ENCODE measurements around the gene NDRG2.

The NDRG2 gene

DNA sequence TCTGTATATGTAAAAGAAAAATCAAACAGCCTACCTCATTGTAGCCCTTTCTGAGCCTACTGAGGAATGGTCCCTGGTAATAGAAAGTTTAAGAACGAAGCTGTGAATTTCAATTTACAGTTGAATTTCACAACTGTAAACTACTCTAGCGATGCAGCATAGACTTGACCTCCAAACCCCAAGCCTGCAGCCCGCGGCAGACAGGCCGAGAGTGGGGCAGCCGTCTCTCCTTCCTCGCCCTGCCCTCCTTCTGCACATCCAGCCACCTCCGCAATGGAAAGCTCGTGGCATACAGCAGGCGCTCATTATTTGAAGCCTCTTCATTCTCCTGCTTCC lies 54.2 kb downstream of the NDRG2 start:
- DNase-seq (ENCODE audit: low read depth in 2 of 2), result no peak

GRCh38 chr14:20969336-20969735 lies 55.5 kb downstream of the NDRG2 start:
- DNase-seq (ENCODE audit: low read depth in 2 of 2), result no peak

Data from stimulated activated CD4-positive, alpha-beta T cell treated with anti-CD3 and anti-CD28 coated beads, Interleukin-4, amount 100 ng/mL, for 48 hours (primary cell).